GM12878 (cell line): Measurements from ENCODE around the gene RRAS. TPM values are rescaled to one million over a fixed set of nuclear protein-coding genes. Genes with fewer than 3 reads are reported as not detected.
A peak's percentile ranks its signal among the peaks of the same experiment; 100 is the strongest.

Experiments used
- ATAC-seq: fragments of 200-7000 bp; cut with Tn5 transposase; 3 replicates; pipeline ENCODE4 v1.9.1; 2020; ENCODE audit warnings: mild to moderate bottlenecking, moderate library complexity
- BruUV-seq: library from RNA; stranded (reverse); fragments of 400-500 nt; replicated peaks from 2 replicates; lab custom pipeline; 2021; lab: Mats Ljungman, UMichigan
- CTCF ChIA-PET: fragments of 300-600 bp; sonication (Branson Sonifier 250); formaldehyde crosslinking; extraction: SDS; loops from one replicate; lab custom pipeline; 2021; ENCODE audit warnings: inconsistent platforms; lab: Yijun Ruan, JAX
- POLR2A ChIA-PET: fragments of 350-600 bp; formaldehyde crosslinking; extraction: SDS; loops from one replicate; lab custom pipeline; 2021; ENCODE audit warnings: inconsistent platforms; lab: Charles Lee
- RAD21 ChIA-PET: fragments of 300-600 bp; sonication (Branson Sonifier 250); formaldehyde crosslinking; loops from one replicate; lab custom pipeline; 2023; ENCODE audit warnings: antibody characterized with exemption; ENCODE audit not compliant: unreplicated experiment; lab: Charles Lee
- SMC1A ChIA-PET: fragments of 300-600 bp; sonication (Branson Sonifier 250); formaldehyde crosslinking; loops from one replicate; lab custom pipeline; 2023; ENCODE audit not compliant: unreplicated experiment, uncharacterized antibody; lab: Charles Lee
- DNase-seq: peaks from one replicate; pipeline ENCODE4 v3.0.0-alpha.2; 2011; ENCODE audit warnings: low read depth, low spot score
- FAIRE-seq: peaks from 3 replicates; lab custom pipeline; 2011; peaks lifted over from hg19 to GRCh38; lab: Jason Lieb, UNC
- H2AFZ ChIP-seq: 2 replicates; pipeline ENCODE4 v1.6.0; 2011; ENCODE audit warnings: low read depth, low read length, control low read depth; ENCODE audit not compliant: control insufficient read depth
- H3K27ac ChIP-seq: 2 replicates; pipeline ENCODE4 v1.5.1; 2011; ENCODE audit warnings: control low read depth; ENCODE audit not compliant: control insufficient read depth, insufficient read depth
- H3K27me3 ChIP-seq, 2 experiments: replicated peaks in 1 of 2; 2 replicates each; pipeline versions ENCODE4 v1.6.0 to v1.6.1; 2011; ENCODE audit warnings: low read length in 1 of 2; ENCODE audit not compliant: control insufficient read depth in 2 of 2, insufficient read depth in 2 of 2
- H3K36me3 ChIP-seq, 2 experiments: 2 replicates each; pipeline ENCODE4 v1.5.1; 2011; ENCODE audit warnings: low read length in 1 of 2; ENCODE audit not compliant: control insufficient read depth in 2 of 2, insufficient read depth in 2 of 2
- H3K4me1 ChIP-seq: 2 replicates; pipeline ENCODE4 v1.6.1; 2011; ENCODE audit warnings: mild to moderate bottlenecking, low read length, moderate library complexity, mixed read lengths; ENCODE audit not compliant: control insufficient read depth, insufficient read depth
- H3K4me2 ChIP-seq: 2 replicates; pipeline ENCODE4 v1.6.0; 2011; ENCODE audit warnings: control low read depth; ENCODE audit not compliant: control insufficient read depth, insufficient read depth
- H3K4me3 ChIP-seq: fragments of 200-600 bp; sonication (generic); 2 replicates; pipeline ENCODE4 v1.5.1; 2016
- H3K79me2 ChIP-seq: 2 replicates; pipeline ENCODE4 v1.6.0; 2011; ENCODE audit warnings: low read length; ENCODE audit not compliant: control insufficient read depth, insufficient read depth
- H3K9ac ChIP-seq: 2 replicates; pipeline ENCODE4 v1.8.0; 2011; ENCODE audit warnings: low read length, control low read depth, mixed read lengths; ENCODE audit not compliant: control insufficient read depth, insufficient read depth
- H3K9me3 ChIP-seq: replicated peaks from 3 replicates; pipeline ENCODE4 v1.5.1; 2011; ENCODE audit warnings: mild to moderate bottlenecking, low read length; ENCODE audit not compliant: control insufficient read depth, insufficient read depth
- H4K20me1 ChIP-seq: 2 replicates; pipeline ENCODE4 v1.6.0; 2011; ENCODE audit not compliant: control insufficient read depth, insufficient read depth
- CBFB ChIP-seq: IDR thresholded peaks from 2 replicates; pipeline ENCODE4 v1.6.1; 2016; ENCODE audit warnings: antibody characterized with exemption, low read depth
- CTCF ChIP-seq, 3 experiments: IDR thresholded peaks in 2 of 3; conservative IDR thresholded peaks in 1 of 3; 2 replicates each; pipeline ENCODE4 v1.5.1; 2011; ENCODE audit warnings: low read depth in 3 of 3, low read length in 3 of 3, mild to moderate bottlenecking in 3 of 3, control low read depth in 2 of 3, moderate library complexity in 2 of 3, inconsistent platforms in 1 of 3, mixed read lengths in 1 of 3; ENCODE audit not compliant: control insufficient read depth in 2 of 3, insufficient read depth in 1 of 3; ENCODE audit errors: extremely low read depth in 1 of 3
- GATAD2B ChIP-seq: fragments of 450-650 bp; conservative IDR thresholded peaks from 2 replicates; pipeline ENCODE4 v1.6.1; 2017; ENCODE audit warnings: low read depth, mild to moderate bottlenecking, moderate library complexity
- IKZF1 ChIP-seq: fragments of 450-650 bp; conservative IDR thresholded peaks from 2 replicates; pipeline ENCODE4 v1.6.1; 2017; ENCODE audit warnings: antibody characterized with exemption, mild to moderate bottlenecking
- IKZF2 ChIP-seq, 2 experiments: fragments of 450-650 bp; IDR thresholded peaks; 2 replicates each; pipeline ENCODE4 v1.6.1; 2017; ENCODE audit warnings: mild to moderate bottlenecking in 2 of 2, moderate library complexity in 2 of 2
- NBN ChIP-seq: fragments of 450-650 bp; IDR thresholded peaks from 2 replicates; pipeline ENCODE4 v1.6.1; 2016
- POLR2AphosphoS5 ChIP-seq: IDR thresholded peaks from 2 replicates; pipeline ENCODE4 v1.6.1; 2011; ENCODE audit warnings: mild to moderate bottlenecking, low read length, inconsistent platforms
- SIN3A ChIP-seq: IDR thresholded peaks from 2 replicates; pipeline ENCODE4 v1.6.1; 2012; ENCODE audit warnings: low read depth, low read length, improper control_type of control experiment
- TCF3 ChIP-seq: IDR thresholded peaks from 2 replicates; pipeline ENCODE4 v1.6.1; 2012; ENCODE audit warnings: low read depth, mild to moderate bottlenecking, low read length, borderline replicate concordance; ENCODE audit not compliant: insufficient read depth
- WGBS: methylation state at CpG from one replicate; pipeline ENCODE4 v1.1.6; 2016; ENCODE audit warnings: low lambda C conversion rate; ENCODE audit not compliant: insufficient replicate concordance, insufficient coverage; ENCODE audit errors: missing lambda C conversion rate; 5-methylcytosine and 5-hydroxymethylcytosine counted together
- in situ Hi-C: fragments of 300-500 bp; cut with MboI; formaldehyde crosslinking; loops from 9 replicates; pipeline ENCODE4 v1.14.3; 2018; ENCODE audit warnings: mixed read lengths
- intact Hi-C: fragments of 100-400 bp; cut with micrococcal nuclease; formaldehyde crosslinking; loops from one replicate; pipeline ENCODE4 v1.14.2; 2022; ENCODE audit not compliant: unreplicated experiment
- polyA plus RNA-seq, 11 experiments: library from polyadenylated mRNA; depleted of rRNA in 4 of 11; unstranded in 6 of 11; stranded (reverse) in 5 of 11; fragments of >200 nt; fragmentation: Nextera tagmentation in 4 of 11; fragmentation: Illumina TruSeq in 1 of 11; extraction: Ambion mirVana in 4 of 11; extraction: Trizol in 1 of 11; gene quantifications; 1 replicate in 1 of 11; 2 replicates in 10 of 11; pipeline versions ENCODE4 v1.2.1 to v1.2.3, GENCODE V29; 2011 to 2016; ENCODE audit warnings: inconsistent platforms in 2 of 11, missing spikeins in 2 of 11, low read depth in 1 of 11
- total RNA-seq, 4 experiments: library from RNA; depleted of rRNA in 3 of 4; stranded (reverse); fragments of >200 nt in 3 of 4; fragmentation: Illumina TruSeq in 1 of 4; extraction: Trizol in 1 of 4; gene quantifications; 2 replicates each; pipeline versions ENCODE4 v1.2.1 to v1.2.3, GENCODE V29; 2013 to 2021
- TF ChIP-seq, protein P1 (sequence below): IDR thresholded peaks from 2 replicates; pipeline ENCODE4 v1.6.1; 2012; ENCODE audit warnings: mild to moderate bottlenecking, low read depth, low read length

RRAS gene
- total and polyA plus RNA-seq, 10 of the 15 experiments (the other 5 are each of a cell fraction or from before 2014, with no cell fraction given), result 0.24 to 5.8 (median 1.8) TPM

GRCh38 chr19:49591731-49592485 lies 48.0 kb downstream of the RRAS start:
- H3K27me3 ChIP-seq, result no peaks in the 10 kb centered on the region
- in situ Hi-C loops, result no loop called here
- H3K4me1 ChIP-seq, result peaks cover 15% of the 10 kb centered on the region
- ATAC-seq (no peak), FAIRE-seq (no peak), DNase-seq (no peak)
- ChIA-PET SMC1A (interaction anchor here (2.2 kb wide), 1 partner anchor 12 kb away, joined by 7 read pairs; the partner anchor contains the start of genes NOSIP and PRRG2), CTCF (interaction anchor here (1.0 kb wide), 2 partner anchors 45 to 48 kb away, joined by 4 to 5 read pairs; partner anchors contain the start of gene RRAS), RAD21 (interaction anchor here (1.0 to 1.5 kb wide), 3 partner anchors 49 to 139 kb away, joined by 3 to 4 read pairs (median 4); partner anchors contain the start of gene RRAS), POLR2A (interaction anchor here (0.5 to 4.8 kb wide), 7 partner anchors 11 to 276 kb away, joined by 3 to 49 read pairs (median 6); partner anchors contain the start of genes NOSIP, PNKP, PRMT1 and PRRG2)
- peak overlapping the region; percentile 85 for H3K9ac ChIP-seq
- H3K27ac ChIP-seq, result peak overlapping the region; percentile 72
- peaks cover 28% of the 10 kb centered on the region for H3K79me2 ChIP-seq
- peak overlapping the region; percentile 89 for H3K4me3 ChIP-seq
- peaks cover 3% of the 10 kb centered on the region; the same call in 1 of the 2 replicates for H4K20me1 ChIP-seq
- no peaks in the 10 kb centered on the region for H3K9me3 ChIP-seq
- no peak for TF ChIP-seq TCF3
- TF ChIP-seq CBFB, result no peak
- TF ChIP-seq, protein P1, sequence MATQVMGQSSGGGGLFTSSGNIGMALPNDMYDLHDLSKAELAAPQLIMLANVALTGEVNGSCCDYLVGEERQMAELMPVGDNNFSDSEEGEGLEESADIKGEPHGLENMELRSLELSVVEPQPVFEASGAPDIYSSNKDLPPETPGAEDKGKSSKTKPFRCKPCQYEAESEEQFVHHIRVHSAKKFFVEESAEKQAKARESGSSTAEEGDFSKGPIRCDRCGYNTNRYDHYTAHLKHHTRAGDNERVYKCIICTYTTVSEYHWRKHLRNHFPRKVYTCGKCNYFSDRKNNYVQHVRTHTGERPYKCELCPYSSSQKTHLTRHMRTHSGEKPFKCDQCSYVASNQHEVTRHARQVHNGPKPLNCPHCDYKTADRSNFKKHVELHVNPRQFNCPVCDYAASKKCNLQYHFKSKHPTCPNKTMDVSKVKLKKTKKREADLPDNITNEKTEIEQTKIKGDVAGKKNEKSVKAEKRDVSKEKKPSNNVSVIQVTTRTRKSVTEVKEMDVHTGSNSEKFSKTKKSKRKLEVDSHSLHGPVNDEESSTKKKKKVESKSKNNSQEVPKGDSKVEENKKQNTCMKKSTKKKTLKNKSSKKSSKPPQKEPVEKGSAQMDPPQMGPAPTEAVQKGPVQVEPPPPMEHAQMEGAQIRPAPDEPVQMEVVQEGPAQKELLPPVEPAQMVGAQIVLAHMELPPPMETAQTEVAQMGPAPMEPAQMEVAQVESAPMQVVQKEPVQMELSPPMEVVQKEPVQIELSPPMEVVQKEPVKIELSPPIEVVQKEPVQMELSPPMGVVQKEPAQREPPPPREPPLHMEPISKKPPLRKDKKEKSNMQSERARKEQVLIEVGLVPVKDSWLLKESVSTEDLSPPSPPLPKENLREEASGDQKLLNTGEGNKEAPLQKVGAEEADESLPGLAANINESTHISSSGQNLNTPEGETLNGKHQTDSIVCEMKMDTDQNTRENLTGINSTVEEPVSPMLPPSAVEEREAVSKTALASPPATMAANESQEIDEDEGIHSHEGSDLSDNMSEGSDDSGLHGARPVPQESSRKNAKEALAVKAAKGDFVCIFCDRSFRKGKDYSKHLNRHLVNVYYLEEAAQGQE, result no peak
- peak; percentile 41; the same call in 1 of the 2 replicates for TF ChIP-seq GATAD2B
- peak in 1 of 2 experiments; percentile 25; a peak in 1 of 4 replicates for TF ChIP-seq IKZF2 (IDR thresholded peaks at IDR 0.05)
- TF ChIP-seq CTCF (IDR thresholded peaks at IDR 0.05 in 2 of 3, conservative IDR thresholded peaks at IDR 0.05 in 1 of 3; ENCODE audit: control insufficient read depth in 2 of 3, extremely low read depth in 1 of 3, insufficient read depth in 1 of 3, low read depth in 3 of 3, low read length in 3 of 3), result 0 out of 6 replicates have a peak, but pooled peaks of 1 of the 3 experiments have one; percentile 5
- peak; percentile 47 for TF ChIP-seq IKZF1
- 0 out of 2 replicates have a peak, but pooled peaks have one; percentile 19 for TF ChIP-seq SIN3A
- TF ChIP-seq POLR2AphosphoS5, result peak; percentile 42; the same call in 1 of the 2 replicates
- 0 out of 2 replicates have a peak, but pooled peaks have one; percentile 28 for TF ChIP-seq NBN
- peaks cover 0 to 12% of the 10 kb centered on the region in 2 experiments; a peak in 3 of 4 replicates for H3K36me3 ChIP-seq
- H2AFZ ChIP-seq, result peak overlapping the region; percentile 34
- intact Hi-C loops, result loop anchor here (2.0 to 5.0 kb wide), 2 partner anchors 50 to 85 kb away; partner anchors contain the start of genes PRMT1, RRAS and SCAF1
- peak overlapping the region; percentile 97 for H3K4me2 ChIP-seq
- TSS peak; percentile 62 for BruUV-seq
- under 1% methylated on average over 50 of the region's 51 CpGs for WGBS
